ENCODE measurements around the gene ANKFY1. TPM values are rescaled to one million over a fixed set of nuclear protein-coding genes. Genes with fewer than 3 reads are reported as not detected.

The ANKFY1 gene
- total RNA-seq, 1 donor: 44.9 TPM

- Histone ChIP-seq H3K27me3 (ENCODE audit: insufficient read depth, low read length) (no peaks in the 10 kb centered on the region), H2AFZ (ENCODE audit: low read length) (no peak overlapping the region), H3K36me3 (ENCODE audit: insufficient read depth, low read length) (peaks cover 4% of the 10 kb centered on the region), H3K4me3 (ENCODE audit: insufficient read depth, low read length) (no peak overlapping the region), H3K9me3 (ENCODE audit: low read depth, low read length) (no peaks in the 10 kb centered on the region), H3K79me2 (ENCODE audit: insufficient read depth, low read length) (peaks cover 78% of the 10 kb centered on the region), H3K4me1 (ENCODE audit: insufficient read depth, low read length) (peaks cover 15% of the 10 kb centered on the region), H3K4me2 (ENCODE audit: insufficient read depth, low read length) (no peak overlapping the region), H3K27ac (ENCODE audit: low read depth, low read length) (no peak overlapping the region), H4K20me1 (ENCODE audit: insufficient read depth, low read length) (peaks cover 51% of the 10 kb centered on the region)
- no peak for DNase-seq (ENCODE audit: insufficient read length, low spot score, missing footprints)
- no peak for TF ChIP-seq CTCF (IDR thresholded peaks at IDR 0.05; ENCODE audit: extremely low read depth, low read depth, low read length)
Observed at GRCh38 chr17:4307179-4307930, 43.6 kb upstream of the ANKFY1 start.

GRCh38 chr17:4305224-4305623, 41.4 kb upstream of the ANKFY1 start:
- peaks cover 37% of the 10 kb centered on the region for H4K20me1 ChIP-seq (ENCODE audit: insufficient read depth, low read length)
- peaks cover 9% of the 10 kb centered on the region for H3K4me1 ChIP-seq (ENCODE audit: insufficient read depth, low read length)
- no peak overlapping the region for H2AFZ ChIP-seq (ENCODE audit: low read length)
- H3K79me2 ChIP-seq (ENCODE audit: insufficient read depth, low read length): peaks cover 73% of the 10 kb centered on the region
- H3K36me3 ChIP-seq (ENCODE audit: insufficient read depth, low read length): peaks cover 18% of the 10 kb centered on the region
- H3K4me2 ChIP-seq (ENCODE audit: insufficient read depth, low read length): no peak overlapping the region
- H3K4me3 ChIP-seq (ENCODE audit: insufficient read depth, low read length): no peak overlapping the region
- H3K9me3 ChIP-seq (ENCODE audit: low read depth, low read length): no peaks in the 10 kb centered on the region
- no peak for TF ChIP-seq CTCF (IDR thresholded peaks at IDR 0.05; ENCODE audit: extremely low read depth, low read depth, low read length)
- no peaks in the 10 kb centered on the region for H3K27me3 ChIP-seq (ENCODE audit: insufficient read depth, low read length)
- H3K27ac ChIP-seq (ENCODE audit: low read depth, low read length): no peak overlapping the region
- no peak for DNase-seq (ENCODE audit: insufficient read length, low spot score, missing footprints)

- Histone ChIP-seq H3K79me2 (ENCODE audit: insufficient read depth, low read length) (peaks cover 71% of the 10 kb centered on the region), H3K27me3 (ENCODE audit: insufficient read depth, low read length) (no peaks in the 10 kb centered on the region), H3K4me2 (ENCODE audit: insufficient read depth, low read length) (no peak overlapping the region), H3K36me3 (ENCODE audit: insufficient read depth, low read length) (peaks cover 18% of the 10 kb centered on the region), H4K20me1 (ENCODE audit: insufficient read depth, low read length) (peaks cover 31% of the 10 kb centered on the region), H3K4me3 (ENCODE audit: insufficient read depth, low read length) (no peak overlapping the region), H2AFZ (ENCODE audit: low read length) (no peak overlapping the region), H3K4me1 (ENCODE audit: insufficient read depth, low read length) (peaks cover 4% of the 10 kb centered on the region), H3K27ac (ENCODE audit: low read depth, low read length) (no peak overlapping the region), H3K9me3 (ENCODE audit: low read depth, low read length) (no peaks in the 10 kb centered on the region)
- TF ChIP-seq CTCF (IDR thresholded peaks at IDR 0.05; ENCODE audit: extremely low read depth, low read depth, low read length): peak; percentile 83
- no peak for DNase-seq (ENCODE audit: insufficient read length, low spot score, missing footprints)
Observed at GRCh38 chr17:4304417-4305027, 40.7 kb upstream of the ANKFY1 start.

- Histone ChIP-seq H3K36me3 (ENCODE audit: insufficient read depth, low read length) (peaks cover 16% of the 10 kb centered on the region), H3K4me3 (ENCODE audit: insufficient read depth, low read length) (no peak overlapping the region), H3K27me3 (ENCODE audit: insufficient read depth, low read length) (no peaks in the 10 kb centered on the region), H4K20me1 (ENCODE audit: insufficient read depth, low read length) (peaks cover 19% of the 10 kb centered on the region), H3K27ac (ENCODE audit: low read depth, low read length) (no peak overlapping the region), H3K4me2 (ENCODE audit: insufficient read depth, low read length) (no peak overlapping the region), H3K9me3 (ENCODE audit: low read depth, low read length) (no peaks in the 10 kb centered on the region), H3K4me1 (ENCODE audit: insufficient read depth, low read length) (no peaks in the 10 kb centered on the region), H3K79me2 (ENCODE audit: insufficient read depth, low read length) (peaks cover 69% of the 10 kb centered on the region), H2AFZ (ENCODE audit: low read length) (no peak overlapping the region)
- no peak for DNase-seq (ENCODE audit: insufficient read length, low spot score, missing footprints)
- no peak for TF ChIP-seq CTCF (IDR thresholded peaks at IDR 0.05; ENCODE audit: extremely low read depth, low read depth, low read length)
Observed at GRCh38 chr17:4301066-4301465, 37.3 kb upstream of the ANKFY1 start.

All from osteoblast (primary cell).